Keratinocyte (primary cell): Measurements from ENCODE around the gene ZMYND8. TPM values are rescaled to one million over a fixed set of nuclear protein-coding genes. Genes with fewer than 3 reads are reported as not detected.

Source experiments
- DNase-seq: peaks from one replicate; pipeline ENCODE4 v3.0.0-alpha.2; 2011; ENCODE audit warnings: low read depth, missing footprints, low spot score
- FAIRE-seq: peaks from 2 replicates; lab custom pipeline; 2011; peaks lifted over from hg19 to GRCh38; lab: Jason Lieb, UNC
- H2AFZ ChIP-seq: 2 replicates; pipeline ENCODE4 v1.6.0; 2012; ENCODE audit warnings: low read length, control low read depth, inconsistent platforms; ENCODE audit not compliant: control insufficient read depth
- H3K27ac ChIP-seq: 2 replicates; pipeline ENCODE4 v1.5.1; 2011; ENCODE audit warnings: low read length; ENCODE audit not compliant: control insufficient read depth, insufficient read depth
- H3K27me3 ChIP-seq: 3 replicates; pipeline ENCODE4 v1.6.0; 2011; ENCODE audit warnings: low read length; ENCODE audit not compliant: control insufficient read depth, insufficient read depth; ENCODE audit errors: extremely low read depth
- H3K36me3 ChIP-seq, 2 experiments: 2 replicates in 1 of 2; 3 replicates in 1 of 2; pipeline ENCODE4 v1.5.1; 2011; ENCODE audit warnings: low read length in 2 of 2, mild to moderate bottlenecking in 1 of 2; ENCODE audit not compliant: control insufficient read depth in 2 of 2, insufficient read depth in 2 of 2; ENCODE audit errors: extremely low read depth in 1 of 2
- H3K4me1 ChIP-seq: 3 replicates; pipeline ENCODE4 v1.5.1; 2011; ENCODE audit warnings: low read length; ENCODE audit not compliant: control insufficient read depth, insufficient read depth; ENCODE audit errors: extremely low read depth
- H3K4me2 ChIP-seq: 3 replicates; pipeline ENCODE4 v1.6.0; 2011; ENCODE audit warnings: low read depth, low read length; ENCODE audit not compliant: control insufficient read depth, insufficient read depth; ENCODE audit errors: extremely low read depth
- H3K4me3 ChIP-seq, 3 experiments: fragments of 200-600 bp in 1 of 3; sonication (generic) in 1 of 3; 2 replicates in 2 of 3; 3 replicates in 1 of 3; pipeline ENCODE4 v1.5.1; 2011 to 2016; ENCODE audit warnings: low read length in 3 of 3, mild to moderate bottlenecking in 3 of 3, control low read depth in 2 of 3, inconsistent platforms in 1 of 3, low read depth in 1 of 3, mixed read lengths in 1 of 3, mixed run types in 1 of 3, moderate library complexity in 1 of 3; ENCODE audit not compliant: control insufficient read depth in 2 of 3, insufficient read depth in 2 of 3; ENCODE audit errors: extremely low read depth in 1 of 3
- H3K79me2 ChIP-seq: 2 replicates; pipeline ENCODE4 v1.6.0; 2012; ENCODE audit warnings: low read length; ENCODE audit not compliant: control insufficient read depth, insufficient read depth
- H3K9ac ChIP-seq: 3 replicates; pipeline ENCODE4 v1.6.0; 2011; ENCODE audit warnings: low read length; ENCODE audit not compliant: control insufficient read depth, insufficient read depth; ENCODE audit errors: extremely low read depth
- H3K9me1 ChIP-seq: 3 replicates; pipeline ENCODE4 v1.6.0; 2011; ENCODE audit warnings: low read length; ENCODE audit not compliant: control insufficient read depth, insufficient read depth; ENCODE audit errors: extremely low read depth
- H3K9me3 ChIP-seq: 2 replicates; pipeline ENCODE4 v1.5.1; 2012; ENCODE audit warnings: low read depth, low read length; ENCODE audit not compliant: control insufficient read depth
- H4K20me1 ChIP-seq: 3 replicates; pipeline ENCODE4 v1.6.0; 2011; ENCODE audit warnings: low read length; ENCODE audit not compliant: control insufficient read depth, insufficient read depth; ENCODE audit errors: extremely low read depth
- CTCF ChIP-seq, 3 experiments: IDR thresholded peaks in 1 of 3; conservative IDR thresholded peaks in 1 of 3; optimal IDR thresholded peaks in 1 of 3; 2 replicates in 2 of 3; 3 replicates in 1 of 3; pipeline versions ENCODE3 to v1.5.1; 2011; ENCODE audit warnings: low read length in 3 of 3, mild to moderate bottlenecking in 3 of 3, moderate library complexity in 2 of 3, control low read depth in 1 of 3, inconsistent platforms in 1 of 3; ENCODE audit not compliant: insufficient read depth in 2 of 3; ENCODE audit errors: extremely low read depth in 1 of 3
- EZH2 ChIP-seq: IDR thresholded peaks from one replicate; pipeline ENCODE4 v1.6.1; 2012; ENCODE audit warnings: inconsistent platforms, mild to moderate bottlenecking, low read length, moderate library complexity
- dilution Hi-C: fragments of 300-500 bp; cut with MboI; formaldehyde crosslinking; loops from one replicate; pipeline ENCODE4 v1.7.0; 2020; ENCODE audit warnings: low sequenced_read_pairs; ENCODE audit not compliant: extremely low pct_ligation_motif_present
- polyA plus RNA-seq, 5 experiments: library from polyadenylated mRNA; depleted of rRNA in 3 of 5; stranded (reverse) in 3 of 5; stranded (forward) in 1 of 5; unstranded in 1 of 5; fragments of >200 nt; gene quantifications; 1 replicate in 1 of 5; 2 replicates in 3 of 5; 3 replicates in 1 of 5; pipeline versions ENCODE4 v1.2.1 to v1.2.3, GENCODE V29; 2011 to 2012; ENCODE audit warnings: missing spikeins in 2 of 5, low read depth in 1 of 5, low replicate concordance in 1 of 5

Gene ZMYND8
- polyA plus RNA-seq, 1 donor (not counting 4 experiments of a cell fraction or from before 2014, with no cell fraction given), result 39.8 TPM

- no peak for FAIRE-seq
- peak overlapping the region in 2 of 3 experiments; percentile 34 to 51 for H3K4me3 ChIP-seq
Observed at GRCh38 chr20:47357296-47358038, 968 bp upstream of the ZMYND8 start.

GRCh38 chr20:47356220-47356525 is 326 bp downstream of the ZMYND8 start:
- dilution Hi-C loops, result no loop called here
- Histone ChIP-seq H3K27me3 (no peaks in the 10 kb centered on the region), H3K9me3 (no peaks in the 10 kb centered on the region), H3K4me1 (peaks cover 100% of the 10 kb centered on the region), H3K4me3 (peak overlapping the region; percentile 50 to 71 (median 70)), H4K20me1 (no peaks in the 10 kb centered on the region), H3K36me3 (no peaks in the 10 kb centered on the region), H3K4me2 (peak overlapping the region; percentile 84), H3K79me2 (peaks cover 54% of the 10 kb centered on the region), H3K9me1 (no peaks in the 10 kb centered on the region), H2AFZ (no peak overlapping the region), H3K9ac (peak overlapping the region; percentile 86), H3K27ac (peak overlapping the region; percentile 99)
- FAIRE-seq (no peak), DNase-seq (no peak)
- TF ChIP-seq CTCF (optimal IDR thresholded peaks at IDR 0.05 in 1 of 3, IDR thresholded peaks at IDR 0.05 in 1 of 3, conservative IDR thresholded peaks at IDR 0.05 in 1 of 3; ENCODE audit: extremely low read depth in 1 of 3, insufficient read depth in 2 of 3, low read length in 3 of 3), result no peak
- TF ChIP-seq EZH2, result no peak

More at GRCh38 chr20:47357296-47358038, 968 bp upstream of the ZMYND8 start:
- peaks cover 41% of the 10 kb centered on the region for H3K79me2 ChIP-seq
- no peaks in the 10 kb centered on the region for H4K20me1 ChIP-seq
- no peak for DNase-seq
- peaks cover 91% of the 10 kb centered on the region for H3K4me1 ChIP-seq
- peak overlapping the region; percentile 45 for H2AFZ ChIP-seq
- H3K9ac ChIP-seq, result peak overlapping the region; percentile 86
- no peak for TF ChIP-seq EZH2
- no peak for TF ChIP-seq CTCF (optimal IDR thresholded peaks at IDR 0.05 in 1 of 3, IDR thresholded peaks at IDR 0.05 in 1 of 3, conservative IDR thresholded peaks at IDR 0.05 in 1 of 3; ENCODE audit: extremely low read depth in 1 of 3, insufficient read depth in 2 of 3, low read length in 3 of 3)
- H3K36me3 ChIP-seq, result no peaks in the 10 kb centered on the region
- no peaks in the 10 kb centered on the region for H3K9me1 ChIP-seq
- no peaks in the 10 kb centered on the region for H3K9me3 ChIP-seq
- dilution Hi-C loops, result no loop called here
- no peaks in the 10 kb centered on the region for H3K27me3 ChIP-seq
- H3K27ac ChIP-seq, result peak overlapping the region; percentile 99
- H3K4me2 ChIP-seq, result peak overlapping the region; percentile 84
